ENCODE data around the gene MTIF2.
"Not testable (repeated sequence)": the region's sequence is repeated elsewhere in the genome, so short reads cannot be mapped to it uniquely, and the experiment has no call there.

The MTIF2 gene

DNA sequence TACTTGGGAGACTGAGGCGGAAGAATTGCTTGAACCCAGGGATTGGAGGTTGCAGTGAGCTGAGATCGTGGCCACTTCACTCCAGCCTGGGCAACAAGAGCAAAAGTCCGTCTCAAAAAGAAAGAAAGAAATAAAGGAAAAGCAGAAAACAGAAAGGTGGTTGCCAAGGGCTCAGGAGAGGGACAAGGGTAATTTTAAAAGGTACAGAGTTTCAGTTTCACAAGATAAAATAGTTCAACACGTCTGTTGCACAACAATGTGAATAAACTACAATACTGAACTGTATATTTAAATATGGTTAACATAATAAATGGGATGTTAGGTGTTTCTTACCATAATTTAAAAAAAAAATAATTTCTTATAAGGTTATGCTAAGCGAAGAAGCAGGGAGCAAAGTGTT is 23.6 kb downstream of the MTIF2 start:
- H3K27ac ChIP-seq (ENCODE audit: insufficient read depth in 1 of 2, low read depth in 1 of 2, low read length in 2 of 2, poor library complexity in 1 of 2, severe bottlenecking in 2 of 2), result no peak overlapping the region
- H3K27me3 ChIP-seq (replicated peaks in 2 of 5; ENCODE audit: control insufficient read depth in 4 of 5, insufficient read depth in 5 of 5, low read length in 4 of 5), result no peaks in the 10 kb centered on the region
- DNase-seq, result no peak
- no peak overlapping the region for H3K4me3 ChIP-seq (ENCODE audit: control insufficient read depth in 1 of 7, extremely low read depth in 1 of 7, insufficient read depth in 4 of 7, low read depth in 2 of 7, low read length in 6 of 7)
- H3K9me3 ChIP-seq (ENCODE audit: control extremely low read depth in 1 of 5, control insufficient read depth in 4 of 5, insufficient read depth in 2 of 5, low read depth in 1 of 5, low read length in 4 of 5), result no peaks in the 10 kb centered on the region
- H3K4me1 ChIP-seq (ENCODE audit: control extremely low read depth in 1 of 4, control insufficient read depth in 4 of 4, insufficient read depth in 4 of 4, low read length in 3 of 4), result no peaks in the 10 kb centered on the region
- ChIA-PET CTCF (no interaction called here), POLR2A (no interaction called here)
- WGBS (ENCODE audit: insufficient coverage), result 97% methylated on average over 3 of the region's 5 CpGs
- peaks cover 25 to 62% (median 36%) of the 10 kb centered on the region in 4 experiments for H3K36me3 ChIP-seq (ENCODE audit: control insufficient read depth in 4 of 4, insufficient read depth in 4 of 4, low read length in 3 of 4)

- DNase-seq, result no peak
- Histone ChIP-seq H3K36me3 (ENCODE audit: control insufficient read depth in 4 of 4, insufficient read depth in 4 of 4, low read length in 3 of 4) (peaks cover 18 to 59% (median 29%) of the 10 kb centered on the region in 4 experiments), H3K27ac (ENCODE audit: insufficient read depth in 1 of 2, low read depth in 1 of 2, low read length in 2 of 2, poor library complexity in 1 of 2, severe bottlenecking in 2 of 2) (no peak overlapping the region), H3K4me1 (ENCODE audit: control extremely low read depth in 1 of 4, control insufficient read depth in 4 of 4, insufficient read depth in 4 of 4, low read length in 3 of 4) (no peaks in the 10 kb centered on the region), H3K27me3 (replicated peaks in 2 of 5; ENCODE audit: control insufficient read depth in 4 of 5, insufficient read depth in 5 of 5, low read length in 4 of 5) (no peaks in the 10 kb centered on the region), H3K9me3 (ENCODE audit: control extremely low read depth in 1 of 5, control insufficient read depth in 4 of 5, insufficient read depth in 2 of 5, low read depth in 1 of 5, low read length in 4 of 5) (no peaks in the 10 kb centered on the region), H3K4me3 (ENCODE audit: control insufficient read depth in 1 of 7, extremely low read depth in 1 of 7, insufficient read depth in 4 of 7, low read depth in 2 of 7, low read length in 6 of 7) (no peak overlapping the region)
- ChIA-PET CTCF (no interaction called here), POLR2A (no interaction called here)
- WGBS (ENCODE audit: insufficient coverage), result 80% methylated on average over 1 of the region's 1 CpG
These were observed 26.4 kb downstream of the MTIF2 start for GRCh38 chr2:55242617-55243016.

- H3K4me1 ChIP-seq (ENCODE audit: control extremely low read depth in 1 of 4, control insufficient read depth in 4 of 4, insufficient read depth in 4 of 4, low read length in 3 of 4); H3K27ac ChIP-seq (ENCODE audit: insufficient read depth in 1 of 2, low read depth in 1 of 2, low read length in 2 of 2, poor library complexity in 1 of 2, severe bottlenecking in 2 of 2): not testable (repeated sequence)
- 95% methylated on average over 6 of the region's 8 CpGs for WGBS (ENCODE audit: insufficient coverage)
These were observed 27.4 kb downstream of the MTIF2 start for GRCh38 chr2:55241582-55241981.

GRCh38 chr2:55239656-55240222 is 29.3 kb downstream of the MTIF2 start:
- no peaks in the 10 kb centered on the region for H3K27me3 ChIP-seq (replicated peaks in 2 of 5; ENCODE audit: control insufficient read depth in 4 of 5, insufficient read depth in 5 of 5, low read length in 4 of 5)
- 50% methylated on average over 2 of the region's 4 CpGs for WGBS (ENCODE audit: insufficient coverage)
- no peak overlapping the region for H3K27ac ChIP-seq (ENCODE audit: insufficient read depth in 1 of 2, low read depth in 1 of 2, low read length in 2 of 2, poor library complexity in 1 of 2, severe bottlenecking in 2 of 2)
- H3K4me3 ChIP-seq (ENCODE audit: control insufficient read depth in 1 of 7, extremely low read depth in 1 of 7, insufficient read depth in 4 of 7, low read depth in 2 of 7, low read length in 6 of 7), result no peak overlapping the region
- ChIA-PET POLR2A (no interaction called here), CTCF (no interaction called here)
- peaks cover 15 to 64% (median 27%) of the 10 kb centered on the region in 4 experiments for H3K36me3 ChIP-seq (ENCODE audit: control insufficient read depth in 4 of 4, insufficient read depth in 4 of 4, low read length in 3 of 4)
- no peak for DNase-seq
- no peaks in the 10 kb centered on the region for H3K9me3 ChIP-seq (ENCODE audit: control extremely low read depth in 1 of 5, control insufficient read depth in 4 of 5, insufficient read depth in 2 of 5, low read depth in 1 of 5, low read length in 4 of 5)
- H3K4me1 ChIP-seq (ENCODE audit: control extremely low read depth in 1 of 4, control insufficient read depth in 4 of 4, insufficient read depth in 4 of 4, low read length in 3 of 4), result peaks cover 0 to 5% (median under 1%) of the 10 kb centered on the region in 4 experiments

More at GRCh38 chr2:55241582-55241981, 27.4 kb downstream of the MTIF2 start:
- DNase-seq; H3K9me3 ChIP-seq (ENCODE audit: control extremely low read depth in 1 of 5, control insufficient read depth in 4 of 5, insufficient read depth in 2 of 5, low read depth in 1 of 5, low read length in 4 of 5); POLR2A ChIA-PET; H3K27me3 ChIP-seq (replicated peaks in 2 of 5; ENCODE audit: control insufficient read depth in 4 of 5, insufficient read depth in 5 of 5, low read length in 4 of 5); H3K4me3 ChIP-seq (ENCODE audit: control insufficient read depth in 1 of 7, extremely low read depth in 1 of 7, insufficient read depth in 4 of 7, low read depth in 2 of 7, low read length in 6 of 7): not testable (repeated sequence)
- H3K36me3 ChIP-seq (ENCODE audit: control insufficient read depth in 4 of 4, insufficient read depth in 4 of 4, low read length in 3 of 4), result peaks cover 10 to 60% (median 26%) of the 10 kb centered on the region in 4 experiments
- CTCF ChIA-PET, result interaction anchor here (1.1 kb wide), 1 partner anchor 342 kb away, joined by 3 read pairs; no protein-coding TSS in a partner anchor

GRCh38 chr2:55236992-55237543 is 32.0 kb downstream of the MTIF2 start:
- no peak overlapping the region for H3K27ac ChIP-seq (ENCODE audit: insufficient read depth in 1 of 2, low read depth in 1 of 2, low read length in 2 of 2, poor library complexity in 1 of 2, severe bottlenecking in 2 of 2)
- H3K9me3 ChIP-seq (ENCODE audit: control extremely low read depth in 1 of 5, control insufficient read depth in 4 of 5, insufficient read depth in 2 of 5, low read depth in 1 of 5, low read length in 4 of 5), result no peaks in the 10 kb centered on the region
- peaks cover 0 to 23% (median 15%) of the 10 kb centered on the region in 4 experiments for H3K4me1 ChIP-seq (ENCODE audit: control extremely low read depth in 1 of 4, control insufficient read depth in 4 of 4, insufficient read depth in 4 of 4, low read length in 3 of 4)
- WGBS (ENCODE audit: insufficient coverage), result 83% methylated on average over 1 of the region's 2 CpGs
- ChIA-PET POLR2A (interaction anchor here (0.5 kb wide), 1 partner anchor 35 kb away, joined by 3 read pairs; no protein-coding TSS in a partner anchor), CTCF (no interaction called here)
- H3K27me3 ChIP-seq (replicated peaks in 2 of 5; ENCODE audit: control insufficient read depth in 4 of 5, insufficient read depth in 5 of 5, low read length in 4 of 5), result no peaks in the 10 kb centered on the region
- H3K36me3 ChIP-seq (ENCODE audit: control insufficient read depth in 4 of 4, insufficient read depth in 4 of 4, low read length in 3 of 4), result peaks cover 11 to 49% (median 30%) of the 10 kb centered on the region in 4 experiments
- no peak overlapping the region for H3K4me3 ChIP-seq (ENCODE audit: control insufficient read depth in 1 of 7, extremely low read depth in 1 of 7, insufficient read depth in 4 of 7, low read depth in 2 of 7, low read length in 6 of 7)
- peak in 1 of 3 donors; percentile 4 for DNase-seq

GRCh38 chr2:55235724-55236538 is 33.1 kb downstream of the MTIF2 start:
- DNase-seq, result no peak
- Histone ChIP-seq H3K4me1 (ENCODE audit: control extremely low read depth in 1 of 4, control insufficient read depth in 4 of 4, insufficient read depth in 4 of 4, low read length in 3 of 4) (peaks cover 0 to 30% (median 21%) of the 10 kb centered on the region in 4 experiments), H3K9me3 (ENCODE audit: control extremely low read depth in 1 of 5, control insufficient read depth in 4 of 5, insufficient read depth in 2 of 5, low read depth in 1 of 5, low read length in 4 of 5) (no peaks in the 10 kb centered on the region), H3K27me3 (replicated peaks in 2 of 5; ENCODE audit: control insufficient read depth in 4 of 5, insufficient read depth in 5 of 5, low read length in 4 of 5) (no peaks in the 10 kb centered on the region), H3K27ac (ENCODE audit: insufficient read depth in 1 of 2, low read depth in 1 of 2, low read length in 2 of 2, poor library complexity in 1 of 2, severe bottlenecking in 2 of 2) (no peak overlapping the region), H3K36me3 (ENCODE audit: control insufficient read depth in 4 of 4, insufficient read depth in 4 of 4, low read length in 3 of 4) (peaks cover 9 to 45% (median 27%) of the 10 kb centered on the region in 4 experiments), H3K4me3 (ENCODE audit: control insufficient read depth in 1 of 7, extremely low read depth in 1 of 7, insufficient read depth in 4 of 7, low read depth in 2 of 7, low read length in 6 of 7) (no peak overlapping the region)
- WGBS (ENCODE audit: insufficient coverage), result 86% methylated on average over 1 of the region's 3 CpGs
- POLR2A ChIA-PET, result no interaction called here
- CTCF ChIA-PET, result no interaction called here

DNA sequence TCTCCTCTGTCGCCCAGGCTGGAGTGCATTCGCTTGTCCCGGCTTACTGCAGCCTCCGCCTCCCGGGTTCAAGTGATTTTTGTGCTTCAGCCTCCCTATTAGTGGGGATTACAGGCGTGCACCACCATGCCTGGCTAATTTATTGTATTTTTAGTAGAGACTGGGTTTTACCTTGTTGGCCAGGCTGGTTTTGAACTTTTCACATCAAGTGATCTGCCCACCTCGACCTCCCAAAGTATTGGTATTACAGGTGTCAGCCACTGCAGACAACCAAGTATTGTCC is 35.4 kb downstream of the MTIF2 start:
- Histone ChIP-seq H3K27ac (ENCODE audit: insufficient read depth in 1 of 2, low read depth in 1 of 2, low read length in 2 of 2, poor library complexity in 1 of 2, severe bottlenecking in 2 of 2) (peak overlapping the region; percentile 98 to 99), H3K4me3 (ENCODE audit: control insufficient read depth in 1 of 7, extremely low read depth in 1 of 7, insufficient read depth in 4 of 7, low read depth in 2 of 7, low read length in 6 of 7) (peak overlapping the region in 6 of 7 experiments; percentile 86 to 100 (median 94)), H3K27me3 (replicated peaks in 2 of 5; ENCODE audit: control insufficient read depth in 4 of 5, insufficient read depth in 5 of 5, low read length in 4 of 5) (no peaks in the 10 kb centered on the region), H3K4me1 (ENCODE audit: control extremely low read depth in 1 of 4, control insufficient read depth in 4 of 4, insufficient read depth in 4 of 4, low read length in 3 of 4) (peaks cover 0 to 30% (median 23%) of the 10 kb centered on the region in 4 experiments), H3K36me3 (ENCODE audit: control insufficient read depth in 4 of 4, insufficient read depth in 4 of 4, low read length in 3 of 4) (peaks cover 9 to 35% (median 25%) of the 10 kb centered on the region in 4 experiments), H3K9me3 (ENCODE audit: control extremely low read depth in 1 of 5, control insufficient read depth in 4 of 5, insufficient read depth in 2 of 5, low read depth in 1 of 5, low read length in 4 of 5) (no peaks in the 10 kb centered on the region)
- WGBS (ENCODE audit: insufficient coverage), result 95% methylated on average over 6 of the region's 7 CpGs
- CTCF ChIA-PET, result no interaction called here
- no peak for DNase-seq
- POLR2A ChIA-PET, result no interaction called here
